NCI-H2081 treated with DMSO at 0.1 percent for 48 hours (cell line): ENCODE data around the gene TRMT44.

Experiments used
- DNase-seq: peaks from one replicate; lab custom pipeline; 2025; lab: John Stamatoyannopoulos, UW

TRMT44 gene

DNA sequence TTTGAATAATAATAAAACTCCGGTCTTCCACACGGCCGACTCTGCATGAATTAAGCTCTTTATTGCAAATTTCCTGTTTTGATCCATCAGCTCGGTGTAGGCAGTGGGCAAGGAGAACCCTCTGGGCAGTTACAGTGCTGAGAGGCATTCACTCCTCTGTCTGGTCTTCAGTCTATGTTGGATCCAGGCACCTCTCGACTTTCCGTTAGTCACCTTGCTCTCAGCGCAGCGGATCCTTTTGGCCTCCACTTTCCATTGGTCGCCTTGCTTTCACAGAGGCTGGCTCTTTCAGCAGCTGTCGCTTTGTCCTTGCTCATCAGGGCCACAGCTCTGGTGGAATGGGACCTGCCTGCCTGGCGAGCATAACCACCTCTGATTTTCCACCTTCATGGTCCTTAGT is 52.9 kb downstream of the TRMT44 start:
- DNase-seq: no peak

DNA sequence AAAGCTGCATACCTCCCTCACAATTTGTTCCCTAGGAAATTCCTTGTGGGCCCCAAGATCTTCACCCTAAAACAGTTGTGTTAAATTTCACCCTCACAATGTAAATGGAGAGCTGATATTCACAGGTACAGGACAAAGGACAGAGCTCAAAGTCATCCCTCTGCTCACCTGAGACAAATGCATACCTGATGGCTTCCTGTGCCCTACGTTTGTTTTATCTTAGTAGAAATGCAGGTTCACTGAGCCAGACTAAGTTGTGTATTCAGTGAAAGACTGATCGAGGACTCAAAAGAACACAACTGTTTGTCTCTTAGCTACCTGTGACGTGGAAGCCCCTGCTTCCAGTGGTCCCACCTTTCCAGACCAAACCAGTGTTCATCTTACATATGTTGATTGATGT is 53.6 kb downstream of the TRMT44 start:
- no peak for DNase-seq

DNA sequence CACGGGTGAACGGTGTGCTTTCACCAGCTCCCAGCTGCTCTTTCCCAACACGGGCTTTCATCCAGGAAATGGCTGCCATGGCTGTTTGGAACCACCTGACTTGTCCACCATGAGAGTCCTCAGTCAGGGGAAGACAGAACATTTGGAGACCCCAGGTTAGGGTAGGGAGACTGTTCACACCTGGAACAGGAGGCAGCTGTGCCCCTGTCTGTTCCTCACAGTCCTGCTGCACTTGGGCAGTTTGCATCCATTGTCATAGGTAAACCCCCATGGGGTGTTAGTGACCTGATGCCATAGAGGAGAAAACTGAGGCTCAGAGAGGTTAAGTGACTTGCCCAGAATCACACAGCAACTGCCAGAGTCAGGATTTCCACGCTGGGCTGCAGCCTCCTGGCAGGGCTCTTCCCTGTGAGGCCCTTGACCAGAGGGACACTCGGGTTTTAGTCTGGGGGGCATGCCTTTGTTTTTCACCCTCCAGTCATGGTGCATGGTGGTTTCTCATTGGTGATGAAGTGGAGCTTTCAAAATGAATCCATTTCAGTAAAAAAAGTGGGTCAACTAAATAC is 54.5 kb downstream of the TRMT44 start:
- DNase-seq: no peak

DNA sequence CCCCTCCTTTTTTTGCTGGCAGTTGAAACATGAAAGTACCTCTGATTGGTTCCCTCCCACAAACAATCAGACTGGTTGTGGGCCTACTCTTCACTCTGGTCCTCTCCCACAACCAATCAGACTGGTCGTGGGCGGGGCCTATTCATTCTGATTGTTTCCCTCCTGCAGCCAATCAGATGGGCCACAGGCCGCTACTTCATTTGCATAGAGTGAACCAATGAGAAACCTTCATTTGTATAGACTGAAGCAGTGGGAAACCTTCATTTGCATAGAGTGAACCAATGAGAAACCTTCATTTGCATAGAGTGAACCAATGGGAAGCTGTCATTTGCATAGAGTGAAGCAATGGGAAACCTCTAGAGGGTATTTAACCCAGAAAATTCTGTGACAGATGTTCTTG is 55.2 kb downstream of the TRMT44 start:
- DNase-seq: no peak

DNA sequence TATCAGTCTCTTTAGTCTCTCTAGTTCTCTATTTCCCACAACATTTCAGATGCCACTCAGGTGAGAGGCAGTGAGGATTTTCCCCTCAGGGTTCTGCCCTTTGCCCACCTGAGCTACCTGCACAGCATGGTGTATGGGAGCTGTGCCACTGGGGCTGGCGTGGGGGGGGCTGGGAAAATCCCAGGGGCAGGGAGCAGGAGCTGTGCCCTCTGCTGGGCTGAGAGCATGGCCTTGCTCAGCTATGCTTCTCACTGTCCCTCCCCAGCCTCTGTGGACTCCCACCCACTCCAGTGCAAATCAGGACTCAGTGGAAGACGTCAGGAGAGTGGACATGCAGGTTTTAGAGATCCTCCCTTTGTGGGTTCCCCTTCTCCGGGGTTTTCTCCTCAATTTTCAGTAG is 57.2 kb downstream of the TRMT44 start:
- DNase-seq: no peak

DNA sequence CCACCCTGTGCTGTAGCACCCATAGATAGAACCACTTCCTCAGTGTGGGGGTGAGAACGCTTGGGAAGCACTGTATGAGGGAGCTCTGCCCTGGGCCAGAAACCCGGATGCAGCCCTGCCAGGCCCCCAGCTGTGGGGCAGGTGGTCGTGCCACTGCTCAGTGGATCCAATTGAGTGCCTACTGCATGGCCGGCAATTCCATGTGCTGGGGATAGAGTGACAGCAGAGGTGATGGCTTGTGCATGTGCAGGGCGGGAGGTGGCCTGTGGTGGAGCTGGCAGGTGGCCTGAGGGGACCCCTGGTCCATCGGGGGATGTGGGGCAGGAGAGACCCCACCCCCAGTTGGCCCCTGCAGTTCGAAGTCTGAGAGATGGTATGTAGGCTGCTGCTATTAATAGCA is 60.4 kb downstream of the TRMT44 start:
- DNase-seq: no peak

DNA sequence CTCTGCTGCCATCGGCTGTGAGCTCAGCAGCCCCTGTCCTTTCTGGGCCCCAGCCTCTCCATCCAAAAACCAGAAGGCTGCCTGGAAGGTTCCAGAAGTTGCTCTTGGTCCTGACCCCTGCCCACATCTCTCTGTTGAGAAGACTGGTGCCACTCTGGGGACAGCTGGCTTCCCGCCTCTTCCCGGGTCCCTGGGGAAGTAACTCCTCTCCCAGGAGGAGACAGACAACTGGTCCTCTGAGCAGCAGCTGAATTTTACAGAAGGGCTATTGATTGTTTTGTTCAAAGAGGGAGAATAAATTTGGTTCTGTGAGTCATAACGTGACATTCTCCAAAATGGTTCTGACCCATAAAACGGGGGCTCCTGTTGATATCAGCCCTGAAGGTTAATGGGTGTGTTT is 61.2 kb downstream of the TRMT44 start:
- DNase-seq: no peak

DNA sequence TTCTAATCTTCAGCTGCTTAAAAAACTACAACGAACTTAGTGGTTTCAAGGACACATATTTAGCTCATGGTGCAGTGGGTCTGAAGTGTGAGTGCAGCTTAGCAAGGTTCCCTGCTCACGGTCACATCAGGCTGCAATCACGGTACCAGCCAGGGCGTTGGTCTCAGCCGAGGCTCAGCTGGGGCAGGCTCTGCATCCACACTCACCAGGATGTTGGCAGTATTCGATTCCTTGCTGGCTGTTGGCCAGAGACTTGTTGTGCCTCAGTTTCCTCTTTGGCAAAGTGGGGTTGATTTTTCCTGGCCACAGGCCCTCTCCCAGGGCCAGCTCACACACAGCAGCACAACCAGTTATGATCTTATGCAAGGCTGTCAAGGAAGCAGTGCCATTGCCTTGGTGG is 61.8 kb downstream of the TRMT44 start:
- no peak for DNase-seq

DNA sequence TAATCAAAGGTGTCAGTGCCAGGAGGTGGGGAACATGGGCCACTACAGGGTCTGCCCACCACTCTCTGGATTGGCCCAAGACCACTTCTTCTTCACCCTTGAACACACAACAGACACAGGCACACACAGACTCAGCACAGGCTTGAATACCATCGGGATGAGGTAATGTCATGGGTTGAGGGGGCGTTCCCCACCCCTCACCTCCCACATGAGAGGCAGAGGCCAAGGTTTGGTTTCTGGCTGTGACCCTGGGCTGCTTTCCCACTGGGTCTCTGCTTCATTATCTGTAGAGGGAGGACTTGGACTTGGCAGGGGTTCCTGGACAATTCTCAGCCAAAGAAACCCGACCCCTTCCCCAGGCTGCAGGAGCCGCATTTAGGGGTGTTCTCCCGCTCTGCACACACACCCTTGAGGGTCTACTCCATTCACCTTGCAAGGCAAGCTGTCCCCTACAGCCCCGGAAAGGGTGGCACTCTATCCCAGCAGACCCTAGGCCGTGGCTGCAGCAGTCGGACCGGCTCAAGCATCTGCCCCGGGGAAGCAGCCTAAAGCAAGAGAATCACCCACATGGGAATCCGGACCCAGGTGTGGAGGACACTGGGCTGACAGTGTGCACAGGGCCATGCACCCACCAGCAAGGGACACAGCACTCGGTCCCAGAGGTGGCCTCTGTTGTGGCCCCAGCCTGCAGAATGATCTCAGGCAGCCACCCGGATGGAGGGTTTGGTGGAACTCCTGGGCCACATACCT is 62.4 kb downstream of the TRMT44 start:
- no peak for DNase-seq

DNA sequence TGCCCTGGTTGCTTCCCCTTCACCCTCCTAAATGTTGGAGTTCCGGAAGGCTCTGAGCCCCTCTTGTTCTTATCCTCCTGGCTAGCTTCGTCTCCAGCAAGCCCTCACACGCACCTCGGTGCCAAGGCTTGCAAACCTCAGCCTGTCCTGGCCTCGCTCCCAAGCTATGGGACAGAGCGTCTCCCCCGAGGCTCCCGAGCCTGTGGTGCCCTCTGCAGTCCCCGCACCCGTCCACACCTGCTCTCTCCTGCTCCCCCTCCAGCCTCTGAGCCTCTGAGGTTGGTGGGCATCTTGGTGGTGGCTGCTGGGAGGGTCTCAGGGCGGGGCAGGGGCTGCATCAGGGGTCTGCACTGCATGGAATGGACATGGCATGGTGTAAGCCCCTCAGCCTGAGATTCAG is 63.2 kb downstream of the TRMT44 start:
- DNase-seq: no peak

DNA sequence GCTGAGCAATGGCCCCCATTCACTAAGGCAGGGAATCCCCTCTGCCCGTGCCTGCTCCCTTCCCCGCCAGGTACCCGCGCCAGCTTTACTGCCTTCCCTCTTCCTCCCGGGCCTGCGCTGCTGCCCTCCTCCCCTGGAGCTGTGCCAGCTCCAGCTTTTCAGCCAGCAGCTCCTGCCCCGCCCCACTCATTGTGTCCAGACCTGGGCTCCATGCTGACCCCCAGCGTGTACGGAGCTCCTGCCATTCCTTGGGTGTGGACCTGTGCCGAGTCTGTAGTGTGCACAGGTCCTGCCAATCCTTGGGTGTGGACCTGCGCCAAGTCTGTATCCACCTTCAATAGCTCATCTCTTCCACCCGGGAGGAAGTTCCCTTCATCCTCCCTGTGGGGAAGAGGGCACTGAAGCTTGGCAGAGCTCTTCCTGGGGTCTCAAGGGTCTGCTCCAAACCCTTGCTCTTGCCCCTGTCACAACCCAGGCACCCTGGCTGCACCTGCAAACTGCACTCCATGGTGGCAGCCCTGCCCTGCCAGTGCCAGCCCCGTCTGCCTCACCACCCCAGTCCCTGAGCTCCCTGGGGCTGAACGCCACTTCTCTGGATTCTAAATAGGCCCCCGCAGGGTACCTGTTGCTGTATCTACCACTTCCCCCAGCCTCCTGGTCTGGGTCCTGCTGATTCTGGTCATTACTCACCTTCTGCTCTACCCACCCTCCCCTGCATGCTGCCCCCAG is 63.9 kb downstream of the TRMT44 start:
- no peak for DNase-seq

DNA sequence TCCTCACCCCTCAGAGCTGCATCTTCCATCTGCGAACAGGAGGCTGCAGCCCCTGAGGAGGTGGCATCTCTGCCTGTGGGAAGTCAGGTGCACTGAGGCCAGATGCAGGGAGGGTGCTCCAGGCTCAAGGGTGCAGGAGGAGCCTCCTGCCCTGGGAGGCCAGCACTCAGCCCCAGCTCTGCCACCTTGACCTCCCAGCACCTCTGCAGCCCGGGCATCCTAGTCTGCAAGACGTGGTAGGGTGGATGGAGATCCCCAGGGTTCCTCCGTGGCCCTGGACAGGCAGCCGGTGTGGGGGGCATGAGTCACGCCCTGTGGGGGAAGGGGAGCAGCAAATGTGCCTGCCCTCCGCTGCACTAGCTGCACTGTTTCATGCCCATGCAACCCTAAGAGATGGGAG is 64.7 kb downstream of the TRMT44 start:
- DNase-seq: no peak

DNA sequence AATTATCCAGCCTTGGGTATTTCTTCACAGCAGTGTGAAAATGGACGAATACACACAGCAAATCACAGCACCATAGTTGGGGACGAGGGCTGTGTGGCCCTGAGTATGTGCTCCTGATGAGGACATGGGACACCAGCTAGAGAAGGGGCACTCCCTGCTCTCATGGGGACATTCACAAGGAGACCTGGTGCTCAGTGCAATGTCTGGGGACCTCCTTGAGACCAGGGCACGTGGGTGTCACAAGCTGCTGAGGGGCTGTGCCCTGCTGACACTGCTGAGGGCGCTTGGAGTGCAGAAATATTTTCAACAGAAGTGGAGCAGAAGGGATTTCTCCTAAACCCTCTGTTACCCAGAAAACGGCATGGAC is 65.4 kb downstream of the TRMT44 start:
- no peak for DNase-seq

DNA sequence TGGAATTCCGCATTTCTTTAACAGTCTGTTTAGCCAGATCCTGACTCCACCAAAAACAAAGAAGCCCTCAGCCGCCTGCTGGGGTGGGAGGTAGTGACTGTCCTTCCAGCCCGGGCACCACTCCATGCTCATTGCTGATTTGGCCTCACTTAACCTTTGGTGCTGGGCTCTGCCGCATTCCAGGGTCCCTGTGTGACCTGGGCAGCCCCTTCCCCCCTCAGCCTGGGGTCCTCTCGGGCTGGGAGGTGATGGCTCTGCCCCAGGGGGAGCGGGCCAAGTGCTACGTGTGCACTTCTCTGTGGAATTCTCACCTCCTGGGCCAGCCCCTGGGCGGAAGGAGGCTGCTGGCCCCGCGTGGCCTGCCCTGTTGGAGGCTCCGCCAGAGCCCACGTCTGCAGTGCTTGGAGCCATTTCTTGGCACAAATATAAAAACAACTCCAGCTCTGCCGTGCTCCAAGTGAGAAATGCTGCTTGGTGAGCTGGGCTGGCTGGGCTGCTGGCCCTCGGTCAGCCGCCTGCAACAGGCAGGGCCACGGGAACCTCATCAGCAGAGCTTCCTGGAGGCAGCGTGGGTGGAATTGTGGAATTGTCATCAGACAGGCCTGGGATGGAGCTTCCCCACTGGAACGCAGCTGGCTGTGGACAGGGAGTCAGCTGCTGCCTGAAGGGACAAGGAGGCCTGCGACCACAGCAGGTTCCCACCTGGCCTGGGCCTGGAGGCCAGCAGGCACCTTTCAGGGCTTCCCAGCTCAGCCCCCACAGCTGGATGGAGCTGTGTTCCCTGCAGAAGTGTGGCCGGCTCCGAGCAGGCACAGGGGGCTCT is 66.0 kb downstream of the TRMT44 start:
- no peak for DNase-seq

DNA sequence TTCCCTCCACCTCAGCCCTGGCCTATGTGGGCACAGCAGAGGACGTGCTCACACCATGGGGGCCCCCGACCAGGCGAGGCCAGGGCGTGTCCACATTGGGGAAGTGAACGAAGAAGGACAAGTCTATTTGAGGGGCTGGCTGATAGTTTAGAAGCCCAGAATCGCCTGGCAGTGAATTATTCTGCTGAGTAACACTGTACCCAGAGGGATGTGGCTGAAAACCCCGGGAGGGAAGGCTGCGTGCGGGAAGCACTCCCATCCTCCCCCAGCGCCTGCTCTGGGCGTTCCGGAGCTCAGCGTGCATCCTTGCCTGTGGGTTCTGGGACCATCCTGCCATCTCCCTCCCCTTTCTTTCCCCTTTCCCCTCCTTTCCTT is 66.6 kb downstream of the TRMT44 start:
- DNase-seq: no peak

DNA sequence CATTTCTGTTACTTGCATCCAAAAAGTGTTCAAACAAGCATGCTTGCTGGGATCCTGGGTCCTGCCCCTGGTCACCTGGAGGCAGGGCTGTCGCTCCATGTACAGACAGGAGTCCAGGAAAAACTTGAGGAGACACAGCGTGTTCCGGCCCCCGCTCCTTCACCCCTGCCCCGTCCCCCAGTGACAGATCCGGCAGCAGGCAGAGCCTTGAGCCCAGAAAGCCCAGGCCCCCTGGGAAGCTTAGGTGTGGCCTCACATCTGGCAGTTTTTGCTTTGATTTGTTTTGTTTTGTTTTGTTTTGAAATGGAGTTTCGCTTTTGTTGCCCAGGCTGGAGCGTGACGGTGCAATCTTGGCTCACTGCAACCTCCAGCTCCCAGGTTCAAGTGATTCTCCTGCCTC is 67.0 kb downstream of the TRMT44 start:
- no peak for DNase-seq

DNA sequence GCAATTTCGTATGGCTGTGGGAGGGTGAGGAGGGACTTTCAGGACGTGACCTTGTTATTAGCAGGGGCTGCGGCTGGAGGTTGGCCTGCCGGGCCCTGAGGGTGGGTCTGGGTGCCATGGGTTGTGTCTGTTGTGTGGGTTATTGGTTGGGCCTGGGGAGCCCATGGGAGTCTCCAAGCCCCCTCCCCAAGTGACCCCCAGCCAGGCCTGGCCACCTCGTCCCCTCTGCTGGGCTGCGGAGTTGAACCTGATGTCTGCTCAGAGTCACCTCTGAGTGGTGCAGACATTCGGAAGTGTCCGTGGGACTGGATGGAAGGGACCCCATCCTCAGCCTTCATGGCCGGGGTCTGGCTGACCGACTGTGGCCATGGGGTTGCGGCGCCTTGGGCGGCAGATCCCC is 67.7 kb downstream of the TRMT44 start:
- no peak for DNase-seq

DNA sequence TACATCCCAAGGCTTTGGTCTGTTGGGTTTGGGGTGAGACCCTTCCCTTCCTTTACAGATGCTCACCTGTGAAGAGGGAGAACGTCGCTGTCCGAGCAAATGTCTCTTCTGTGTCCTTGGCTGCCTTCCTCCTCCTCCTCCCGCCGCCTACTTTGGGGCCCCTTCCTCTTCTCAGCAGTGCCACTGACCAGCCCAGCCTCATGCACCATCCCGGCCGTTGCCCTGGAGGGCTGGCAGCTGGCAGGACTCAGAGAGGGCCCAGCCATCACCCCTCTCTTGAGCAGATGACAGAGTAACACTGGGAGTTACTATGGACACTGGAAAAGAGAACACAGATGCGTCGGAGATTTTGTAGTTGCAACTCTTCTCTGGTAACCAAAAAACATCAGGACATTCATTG is 68.2 kb downstream of the TRMT44 start:
- no peak for DNase-seq

DNA sequence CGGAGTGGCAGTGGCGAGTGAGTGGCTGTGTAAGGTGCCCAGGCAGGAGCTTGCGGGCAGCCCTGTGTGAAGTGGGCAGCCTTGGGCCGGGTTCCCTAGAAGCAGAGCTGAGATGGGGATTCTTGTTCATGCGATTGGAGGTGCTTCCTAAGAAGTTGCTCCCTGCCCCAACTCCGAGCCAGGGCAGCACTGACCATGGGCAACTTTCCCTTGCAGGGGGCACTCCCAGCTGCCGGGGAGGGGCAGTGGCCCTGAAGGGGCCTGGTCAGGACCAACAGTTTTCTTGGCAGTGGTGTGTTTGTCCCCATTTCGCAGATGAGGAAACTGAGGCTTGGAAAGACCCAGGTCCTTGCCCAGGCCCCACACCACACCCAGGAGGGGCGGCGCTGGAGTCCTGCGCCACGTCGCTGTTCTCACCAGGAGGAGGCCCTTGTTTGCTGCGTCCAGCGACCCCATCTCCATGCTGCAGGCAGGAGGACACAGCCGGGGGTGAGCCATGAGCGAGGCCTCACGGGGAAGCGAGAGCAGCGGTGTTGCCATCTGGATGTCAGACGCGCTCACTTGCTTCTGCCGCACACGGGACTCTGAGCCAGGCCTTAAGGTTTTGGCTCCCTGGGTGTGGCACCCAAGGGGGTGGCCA is 68.9 kb downstream of the TRMT44 start:
- no peak for DNase-seq

DNA sequence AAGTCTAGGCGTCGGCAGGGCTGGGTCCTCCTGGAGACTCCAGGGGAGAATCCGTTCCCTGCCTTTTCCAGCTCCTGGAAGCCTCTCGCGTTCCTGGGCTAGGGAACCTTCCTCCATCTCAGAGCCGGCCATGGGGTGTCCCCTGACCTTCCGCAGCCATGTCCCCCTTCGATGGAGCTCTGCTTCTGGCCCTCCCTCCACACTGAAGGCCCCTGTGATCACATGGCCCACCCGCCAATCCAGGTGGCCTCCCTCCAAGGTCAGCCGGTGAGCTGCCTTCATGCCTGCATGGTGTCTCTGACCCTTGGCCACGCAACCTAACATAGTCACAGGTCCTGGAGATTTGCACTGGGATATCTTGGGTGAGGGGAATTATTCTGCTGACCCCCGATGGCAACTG is 69.6 kb downstream of the TRMT44 start:
- DNase-seq: no peak

DNA sequence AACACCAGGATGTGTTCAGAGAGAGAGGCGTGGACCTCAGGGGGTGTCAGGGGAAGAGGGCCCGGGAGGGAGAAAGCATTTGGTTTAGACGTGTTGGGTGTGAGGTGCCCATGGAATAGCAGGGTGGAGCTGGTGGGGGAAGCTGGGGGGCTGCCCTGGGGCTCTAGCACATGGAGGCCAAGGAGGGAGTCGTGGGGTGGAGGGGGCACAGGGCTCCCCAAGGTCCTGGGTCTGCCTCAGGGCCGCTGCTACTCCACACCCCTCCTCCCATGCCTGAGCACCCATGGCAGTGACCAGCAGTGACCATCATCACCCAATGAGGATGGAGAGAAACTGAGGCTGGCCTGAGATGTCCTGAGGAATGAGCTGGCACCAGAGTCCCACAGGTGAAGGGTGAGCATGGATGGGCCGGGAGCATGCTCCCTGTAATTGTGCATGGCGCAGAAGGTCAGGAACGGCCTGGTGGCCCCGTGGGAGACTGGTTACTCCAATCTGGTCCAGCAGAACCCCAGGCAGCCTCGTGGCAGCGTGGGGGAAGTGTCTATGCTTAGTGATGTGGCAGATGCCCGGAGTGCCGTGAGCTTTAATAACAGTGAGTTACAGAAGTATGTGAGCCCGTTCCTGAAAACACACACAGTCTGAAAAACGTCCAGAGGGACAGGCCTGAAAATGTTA is 70.2 kb downstream of the TRMT44 start:
- DNase-seq: no peak

DNA sequence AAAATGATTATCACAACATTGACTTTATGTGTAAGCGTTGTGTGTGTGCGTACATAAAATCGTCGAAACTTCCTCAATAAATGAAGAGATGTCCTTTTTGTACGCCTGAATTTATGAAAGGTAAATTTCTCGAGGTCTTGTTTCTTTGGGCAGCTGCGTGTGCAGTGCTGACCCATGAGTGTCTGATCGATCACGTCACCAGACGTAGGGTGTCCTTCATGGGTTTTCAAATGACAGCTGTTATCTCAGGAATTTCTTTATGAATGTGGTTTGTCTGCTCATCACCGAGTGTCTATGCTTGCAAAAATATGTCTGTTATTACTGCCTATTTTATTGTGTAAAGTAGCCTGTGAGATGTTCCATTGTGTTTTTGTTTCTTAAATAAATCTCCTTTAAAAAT is 71.9 kb downstream of the TRMT44 start:
- no peak for DNase-seq
